ENCODE results near the gene COLEC12.

Gene COLEC12

GRCh38 chr18:434410-434809 is 66.1 kb downstream of the COLEC12 start:
- DNase-seq = peak; percentile 53

- DNase-seq = no peak
Measured at GRCh38 chr18:433960-434359, 66.5 kb downstream of the COLEC12 start.

- DNase-seq = no peak
Measured at GRCh38 chr18:433298-433697, 67.2 kb downstream of the COLEC12 start.

- DNase-seq = no peak
Measured at GRCh38 chr18:432791-433190, 67.7 kb downstream of the COLEC12 start.

GRCh38 chr18:429030-429429 is 71.5 kb downstream of the COLEC12 start:
- DNase-seq = no peak

GRCh38 chr18:427005-427404 is 73.5 kb downstream of the COLEC12 start:
- no peak for DNase-seq

- no peak for DNase-seq
Measured at GRCh38 chr18:425106-425745, 75.3 kb downstream of the COLEC12 start.

- no peak for DNase-seq
Measured at GRCh38 chr18:424668-425067, 75.8 kb downstream of the COLEC12 start.

GRCh38 chr18:424071-424661 is 76.3 kb downstream of the COLEC12 start:
- DNase-seq = no peak

GRCh38 chr18:422966-423365 is 77.5 kb downstream of the COLEC12 start:
- DNase-seq = no peak

GRCh38 chr18:421247-422155 is 79.0 kb downstream of the COLEC12 start:
- DNase-seq = no peak

GRCh38 chr18:420661-421246 is 79.7 kb downstream of the COLEC12 start:
- no peak for DNase-seq

- no peak for DNase-seq
Measured at GRCh38 chr18:419541-420175, 80.8 kb downstream of the COLEC12 start.

- no peak for DNase-seq
Measured at GRCh38 chr18:417495-417894, 83.0 kb downstream of the COLEC12 start.

- no peak for DNase-seq
Measured at GRCh38 chr18:416930-417329, 83.6 kb downstream of the COLEC12 start.

GRCh38 chr18:415617-416612 is 84.6 kb downstream of the COLEC12 start:
- DNase-seq = no peak

- DNase-seq = no peak
Measured at GRCh38 chr18:415047-415446, 85.5 kb downstream of the COLEC12 start.

- no peak for DNase-seq
Measured at GRCh38 chr18:413233-413632, 87.3 kb downstream of the COLEC12 start.

- no peak for DNase-seq
Measured at GRCh38 chr18:410047-410455, 90.5 kb downstream of the COLEC12 start.

- DNase-seq = no peak
Measured at GRCh38 chr18:408367-408766, 92.1 kb downstream of the COLEC12 start.

GRCh38 chr18:407626-408224 is 92.8 kb downstream of the COLEC12 start:
- DNase-seq = no peak
